K562 (cell line): ENCODE measurements around the gene PHF3. TPM values are rescaled to one million over a fixed set of nuclear protein-coding genes. Genes with fewer than 3 reads are reported as not detected.

Experiments
- ATAC-seq: fragments of 200-7000 bp; cut with Tn5 transposase; 3 replicates; pipeline ENCODE4 v1.9.1; 2020; ENCODE audit warnings: moderate library complexity
- BruUV-seq: library from RNA; stranded (reverse); fragments of 400-500 nt; replicated peaks from 2 replicates; lab custom pipeline; 2021; lab: Mats Ljungman, UMichigan
- CTCF ChIA-PET: fragments of 300-600 bp; formaldehyde crosslinking; extraction: SDS; loops from one replicate; lab custom pipeline; 2021; ENCODE audit warnings: low intra/inter-chr PET ratio; lab: Yijun Ruan, JAX
- POLR2A ChIA-PET: fragments of 300-600, 350-650 bp; sonication (Branson Sonifier 250); formaldehyde crosslinking; extraction: SDS; loops from one replicate; lab custom pipeline; 2021; ENCODE audit warnings: antibody characterized with exemption, inconsistent platforms; lab: Yijun Ruan, JAX
- DNase-seq, 4 experiments: peaks; one replicate each; pipeline versions ENCODE4 v3.0.0 to v3.0.0-alpha.2; 2011 to 2018; ENCODE audit warnings: low spot score in 3 of 4, mixed read lengths in 3 of 4; ENCODE audit errors: extremely low read depth in 1 of 4
- FAIRE-seq: peaks from 2 replicates; lab custom pipeline; 2011; peaks lifted over from hg19 to GRCh38; lab: Jason Lieb, UNC
- H2AFZ ChIP-seq: 2 replicates; pipeline ENCODE4 v1.6.0; 2011; ENCODE audit warnings: low read depth, low read length, control low read depth, inconsistent platforms
- H3K27ac ChIP-seq: fragments of 200-600 bp; 3 replicates; pipeline ENCODE4 v1.8.0; 2011; ENCODE audit warnings: low read depth, mild to moderate bottlenecking, control low read depth, inconsistent platforms, low read length, moderate library complexity, mixed read lengths; ENCODE audit errors: extremely low read depth
- H3K27me3 ChIP-seq, 2 experiments: fragments of 300-600 bp in 1 of 2; 2 replicates in 1 of 2; 3 replicates in 1 of 2; pipeline versions ENCODE4 v1.6.0 to v1.8.0; 2011; ENCODE audit warnings: inconsistent platforms in 2 of 2, low read length in 2 of 2, mild to moderate bottlenecking in 1 of 2, mixed read lengths in 1 of 2, moderate library complexity in 1 of 2; ENCODE audit not compliant: control insufficient read depth in 2 of 2, insufficient read depth in 2 of 2
- H3K36me3 ChIP-seq: fragments of 300-600 bp; 3 replicates; pipeline ENCODE4 v1.8.0; 2011; ENCODE audit warnings: mild to moderate bottlenecking, low read length, inconsistent platforms; ENCODE audit not compliant: control insufficient read depth, insufficient read depth
- H3K4me1 ChIP-seq, 2 experiments: fragments of 200-600 bp in 1 of 2; replicated peaks in 1 of 2; 2 replicates in 1 of 2; 3 replicates in 1 of 2; pipeline versions ENCODE4 v1.5.1 to v1.8.0; 2011; ENCODE audit warnings: inconsistent platforms in 2 of 2, low read length in 2 of 2, mild to moderate bottlenecking in 1 of 2, mixed read lengths in 1 of 2, moderate library complexity in 1 of 2; ENCODE audit not compliant: control insufficient read depth in 2 of 2, insufficient read depth in 2 of 2
- H3K4me2 ChIP-seq: 2 replicates; pipeline ENCODE4 v1.6.1; 2011; ENCODE audit warnings: low read length, control low read depth, inconsistent platforms, mixed read lengths; ENCODE audit not compliant: insufficient read depth
- H3K4me3 ChIP-seq: fragments of 200-600 bp; sonication (generic), shearing (Covaris generic); 2 replicates; pipeline ENCODE4 v1.5.1; 2016; ENCODE audit warnings: control low read depth, inconsistent platforms
- H3K79me2 ChIP-seq: fragments of 200-600 bp; 3 replicates; pipeline ENCODE4 v1.8.0; 2011; ENCODE audit warnings: low read length, inconsistent platforms; ENCODE audit not compliant: control insufficient read depth, insufficient read depth
- H3K9ac ChIP-seq, 2 experiments: 2 replicates each; pipeline versions ENCODE4 v1.6.0 to v1.6.1; 2011; ENCODE audit warnings: low read depth in 2 of 2, low read length in 2 of 2, control low read depth in 1 of 2, inconsistent platforms in 1 of 2, mild to moderate bottlenecking in 1 of 2, mixed read lengths in 1 of 2; ENCODE audit not compliant: insufficient read depth in 1 of 2
- H3K9me1 ChIP-seq: one replicate; pipeline ENCODE4 v1.6.0; 2011; ENCODE audit warnings: inconsistent platforms, mild to moderate bottlenecking, low read length, moderate library complexity; ENCODE audit not compliant: control insufficient read depth, insufficient read depth
- H3K9me3 ChIP-seq: replicated peaks from 2 replicates; pipeline ENCODE4 v1.5.1; 2011; ENCODE audit warnings: low read depth, low read length, inconsistent platforms; ENCODE audit not compliant: control insufficient read depth, insufficient read depth
- H4K20me1 ChIP-seq: replicated peaks from 2 replicates; pipeline ENCODE4 v1.6.1; 2011; ENCODE audit warnings: low read length, inconsistent platforms, mixed read lengths; ENCODE audit not compliant: control insufficient read depth, insufficient read depth
- BCL6 ChIP-seq: fragments of 250-450 bp; sonication (Bioruptor Pico); IDR thresholded peaks from 2 replicates; pipeline ENCODE4 v1.4.0; 2020
- CEBPB ChIP-seq: fragments of 450-650 bp; IDR thresholded peaks from 2 replicates; pipeline ENCODE4 v1.6.1; 2016; ENCODE audit warnings: missing genetic modification characterization, missing compliant biosample characterization
- HDAC6 ChIP-seq: IDR thresholded peaks from 2 replicates; pipeline ENCODE4 v1.6.1; 2012; ENCODE audit warnings: low read depth, mild to moderate bottlenecking, control low read depth, inconsistent platforms, low read length, moderate library complexity
- HNRNPK ChIP-seq: fragments of 200-400 bp; formaldehyde crosslinking; IDR thresholded peaks from one replicate; pipeline ENCODE4 v1.6.1; 2018; ENCODE audit warnings: mild to moderate bottlenecking, low read depth, low read length; ENCODE audit not compliant: poor library complexity, severe bottlenecking
- KLF13 ChIP-seq: fragments of 450-650 bp; IDR thresholded peaks from 2 replicates; pipeline ENCODE4 v1.6.1; 2016; ENCODE audit warnings: missing genetic modification characterization, low read depth, mild to moderate bottlenecking, missing compliant biosample characterization, moderate library complexity, borderline replicate concordance
- NONO ChIP-seq, 2 experiments: fragments of 200-400 bp in 1 of 2; fragments of 450-650 bp in 1 of 2; formaldehyde crosslinking in 1 of 2; IDR thresholded peaks; 2 replicates each; pipeline ENCODE4 v1.6.1; 2017; ENCODE audit warnings: low read depth in 2 of 2, mild to moderate bottlenecking in 2 of 2, moderate library complexity in 2 of 2, low read length in 1 of 2
- RAD21 ChIP-seq, 2 experiments: fragments of 250-450 bp in 1 of 2; fragments of 450-650 bp in 1 of 2; sonication (Bioruptor Pico) in 1 of 2; formaldehyde crosslinking in 1 of 2; IDR thresholded peaks in 1 of 2; conservative IDR thresholded peaks in 1 of 2; 2 replicates each; pipeline versions ENCODE4 v1.4.0 to v1.8.0; 2020 to 2022; ENCODE audit warnings: mild to moderate bottlenecking in 2 of 2, moderate library complexity in 1 of 2
- RBM15 ChIP-seq: fragments of 200-400 bp; formaldehyde crosslinking; IDR thresholded peaks from 2 replicates; pipeline ENCODE4 v1.6.1; 2018; ENCODE audit warnings: mild to moderate bottlenecking, low read length, moderate library complexity; ENCODE audit not compliant: insufficient read depth
- SUPT5H ChIP-seq: fragments of 450-650 bp; IDR thresholded peaks from 2 replicates; pipeline ENCODE4 v1.6.1; 2016
- TFAM ChIP-seq: fragments of 250-450 bp; sonication (Bioruptor Pico); conservative IDR thresholded peaks from 2 replicates; pipeline ENCODE4 v1.5.0; 2021; ENCODE audit warnings: mild to moderate bottlenecking, moderate library complexity
- ZNF431 ChIP-seq: sonication (generic); formaldehyde crosslinking; IDR thresholded peaks from 2 replicates; pipeline ENCODE4 v1.8.0; 2022; ENCODE audit warnings: mild to moderate bottlenecking, missing genetic modification reagents
- ZNF584 ChIP-seq: fragments of 200-800 bp; sonication (Bioruptor generic); IDR thresholded peaks from 2 replicates; pipeline ENCODE4 v1.6.1; 2016; ENCODE audit warnings: low read depth, mild to moderate bottlenecking, missing genetic modification characterization, missing compliant biosample characterization
- ZNF764 ChIP-seq: fragments of 250-450 bp; sonication (Bioruptor Pico); IDR thresholded peaks from 2 replicates; pipeline ENCODE4 v1.4.0; 2020; ENCODE audit warnings: low read depth, mild to moderate bottlenecking, moderate library complexity
- ZNF77 ChIP-seq: fragments of 250-450 bp; sonication (Bioruptor Pico); IDR thresholded peaks from 2 replicates; pipeline ENCODE4 v1.5.0; 2020
- WGBS: fragments of 100-300 bp; shearing (Covaris generic); methylation state at CpG from one replicate; pipeline ENCODE4 v1.1.6; 2016; ENCODE audit warnings: low coverage, mixed read lengths; ENCODE audit not compliant: insufficient coverage; ENCODE audit errors: missing lambda C conversion rate; 5-methylcytosine and 5-hydroxymethylcytosine counted together
- in situ Hi-C: fragments of 300-500 bp; cut with MboI; formaldehyde crosslinking; loops from 4 replicates; pipeline ENCODE4 v1.15.0; 2018; ENCODE audit warnings: inconsistent platforms, mixed read lengths
- intact Hi-C: fragments of 100-400 bp; cut with micrococcal nuclease; formaldehyde crosslinking; loops from 2 replicates; pipeline ENCODE4 v1.14.2; 2022
- polyA plus RNA-seq, 8 experiments: library from polyadenylated mRNA; depleted of rRNA in 4 of 8; stranded (reverse) in 5 of 8; unstranded in 3 of 8; fragments of >200 nt; fragmentation: Nextera tagmentation in 2 of 8; fragmentation: Illumina TruSeq in 1 of 8; extraction: Ambion mirVana in 2 of 8; extraction: Trizol in 1 of 8; gene quantifications; 2 replicates each; pipeline versions ENCODE4 v1.2.1 to v1.2.3, GENCODE V29; 2011 to 2014; ENCODE audit warnings: inconsistent platforms in 1 of 8, missing spikeins in 1 of 8
- total RNA-seq, 7 experiments: library from RNA; depleted of rRNA in 6 of 7; stranded (reverse); fragments of >200 nt in 6 of 7; fragmentation: Illumina TruSeq in 2 of 7; extraction: Trizol in 2 of 7; gene quantifications; 2 replicates each; pipeline versions ENCODE4 v1.2.1 to v1.2.3, GENCODE V29; 2011 to 2021; ENCODE audit warnings: low replicate concordance in 1 of 7
- TF ChIP-seq, protein P1 (sequence below): fragments of 450-650 bp; formaldehyde crosslinking; IDR thresholded peaks from 2 replicates; pipeline ENCODE4 v1.4.0; 2022; ENCODE audit warnings: mild to moderate bottlenecking, moderate library complexity
- TF ChIP-seq, protein P2 (sequence below), 2 experiments: fragments of 450-650 bp in 1 of 2; sonication (generic) in 1 of 2; formaldehyde crosslinking in 1 of 2; IDR thresholded peaks in 1 of 2; conservative IDR thresholded peaks in 1 of 2; 2 replicates each; pipeline versions ENCODE4 v1.6.1 to v1.8.1; 2016 to 2023; ENCODE audit warnings: mild to moderate bottlenecking in 2 of 2, moderate library complexity in 2 of 2, inconsistent platforms in 1 of 2, missing genetic modification reagents in 1 of 2
- TF ChIP-seq, protein P3 (sequence below): sonication (generic); formaldehyde crosslinking; IDR thresholded peaks from 2 replicates; pipeline ENCODE4 v1.8.0; 2022; ENCODE audit warnings: mild to moderate bottlenecking, missing genetic modification reagents

The PHF3 gene
- total and polyA plus RNA-seq, 9 of the 15 experiments (the other 6 are each of a cell fraction or from before 2014, with no cell fraction given): 8.1 to 51.2 (median 30.9) TPM

DNA sequence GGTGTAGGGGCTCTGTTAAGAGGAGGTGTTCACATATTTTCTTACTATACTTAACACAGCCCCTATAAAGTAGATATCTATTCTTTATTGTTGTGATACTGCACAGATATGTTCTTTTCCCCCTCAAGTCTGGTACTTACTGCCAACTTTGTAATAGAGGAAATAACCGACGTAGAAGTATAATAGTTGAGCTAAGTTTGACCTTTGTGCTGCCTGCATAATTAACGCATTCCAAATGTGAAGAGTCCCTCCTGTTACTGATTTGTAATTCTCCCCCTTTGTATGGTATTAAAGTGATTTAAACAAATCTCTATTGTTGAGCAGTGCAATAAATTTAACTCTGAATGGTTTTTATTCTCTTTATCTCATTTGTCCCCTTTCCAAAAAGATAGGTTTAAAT lies 39.0 kb downstream of the PHF3 start (continued):
- TF ChIP-seq RBM15 (no peak), BCL6 (no peak), KLF13 (tag) (no peak)
- TF ChIP-seq, protein P1, sequence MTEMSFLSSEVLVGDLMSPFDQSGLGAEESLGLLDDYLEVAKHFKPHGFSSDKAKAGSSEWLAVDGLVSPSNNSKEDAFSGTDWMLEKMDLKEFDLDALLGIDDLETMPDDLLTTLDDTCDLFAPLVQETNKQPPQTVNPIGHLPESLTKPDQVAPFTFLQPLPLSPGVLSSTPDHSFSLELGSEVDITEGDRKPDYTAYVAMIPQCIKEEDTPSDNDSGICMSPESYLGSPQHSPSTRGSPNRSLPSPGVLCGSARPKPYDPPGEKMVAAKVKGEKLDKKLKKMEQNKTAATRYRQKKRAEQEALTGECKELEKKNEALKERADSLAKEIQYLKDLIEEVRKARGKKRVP (CRISPR knock-in tag): no peak

DNA sequence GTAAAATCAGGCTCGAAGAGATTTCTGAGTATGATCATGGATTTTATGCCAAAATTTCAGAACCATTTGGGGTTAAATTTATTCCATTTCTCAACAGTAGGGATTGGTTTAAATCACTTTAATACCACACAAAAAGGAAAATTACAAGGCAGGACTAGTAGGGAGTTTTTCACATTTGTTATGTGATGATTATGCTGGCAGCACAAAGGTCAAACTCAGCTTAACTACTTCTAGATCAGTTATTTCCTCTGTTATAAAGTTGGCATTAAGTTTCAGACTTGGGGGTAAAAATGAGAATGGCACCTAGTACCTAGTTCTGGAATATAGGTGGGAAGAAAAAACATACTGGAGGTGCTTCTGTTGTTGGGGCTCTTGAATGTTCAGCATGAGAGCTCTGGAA lies 39.5 kb downstream of the PHF3 start:
- FAIRE-seq: no peak
- Histone ChIP-seq H3K79me2 (peaks cover 88% of the 10 kb centered on the region), H4K20me1 (peaks cover 7% of the 10 kb centered on the region; the same call in 1 of the 2 replicates), H3K36me3 (peaks cover 21% of the 10 kb centered on the region; the same call in 2 of the 3 replicates), H2AFZ (no peak overlapping the region), H3K9ac (no peak overlapping the region), H3K9me3 (no peaks in the 10 kb centered on the region), H3K4me3 (no peak overlapping the region), H3K9me1 (no peaks in the 10 kb centered on the region), H3K27me3 (no peaks in the 10 kb centered on the region)
- BruUV-seq: no TSS peak
- no peak for ATAC-seq
- intact Hi-C loops: no loop called here
- POLR2A ChIA-PET: interaction anchor here (0.8 to 1.4 kb wide), 5 partner anchors 11 to 41 kb away, joined by 3 to 4 read pairs (median 4); no protein-coding TSS in a partner anchor
- TF ChIP-seq ZNF764 (CRISPR knock-in tag): no peak
- no peak for TF ChIP-seq RAD21 (CRISPR knock-in tag; conservative IDR thresholded peaks at IDR 0.05 in 1 of 2, IDR thresholded peaks at IDR 0.05 in 1 of 2)
- TF ChIP-seq ZNF77 (CRISPR knock-in tag): no peak
- no peak for TF ChIP-seq NONO (IDR thresholded peaks at IDR 0.05; ENCODE audit: low read depth in 2 of 2, low read length in 1 of 2)
- TF ChIP-seq ZNF584 (CRISPR knock-in tag): no peak
- TF ChIP-seq KLF13 (tag): no peak
- TF ChIP-seq HDAC6: no peak
- TF ChIP-seq TFAM: no peak
- no peak for TF ChIP-seq ZNF431
- no peak for TF ChIP-seq CEBPB (tag)
- TF ChIP-seq, protein P2, sequence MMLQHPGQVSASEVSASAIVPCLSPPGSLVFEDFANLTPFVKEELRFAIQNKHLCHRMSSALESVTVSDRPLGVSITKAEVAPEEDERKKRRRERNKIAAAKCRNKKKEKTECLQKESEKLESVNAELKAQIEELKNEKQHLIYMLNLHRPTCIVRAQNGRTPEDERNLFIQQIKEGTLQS (IDR thresholded peaks at IDR 0.05): no peak
- TF ChIP-seq, protein P2 (CRISPR knock-in tag; conservative IDR thresholded peaks at IDR 0.05): no peak
- no peak for TF ChIP-seq SUPT5H
- TF ChIP-seq HNRNPK: no peak
- TF ChIP-seq, protein P3, sequence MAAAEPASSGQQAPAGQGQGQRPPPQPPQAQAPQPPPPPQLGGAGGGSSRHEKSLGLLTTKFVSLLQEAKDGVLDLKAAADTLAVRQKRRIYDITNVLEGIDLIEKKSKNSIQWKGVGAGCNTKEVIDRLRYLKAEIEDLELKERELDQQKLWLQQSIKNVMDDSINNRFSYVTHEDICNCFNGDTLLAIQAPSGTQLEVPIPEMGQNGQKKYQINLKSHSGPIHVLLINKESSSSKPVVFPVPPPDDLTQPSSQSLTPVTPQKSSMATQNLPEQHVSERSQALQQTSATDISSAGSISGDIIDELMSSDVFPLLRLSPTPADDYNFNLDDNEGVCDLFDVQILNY (CRISPR knock-in tag): no peak
- TF ChIP-seq, all 486 proteins: peak for 0
- in situ Hi-C loops: no loop called here
- 80% methylated on average over 1 of the region's 1 CpG for WGBS
- no peak for DNase-seq
- Histone ChIP-seq H3K4me1 (peaks cover 0 to 5% of the 10 kb centered on the region in 2 experiments; a peak in 2 of 5 replicates), H3K4me2 (no peak overlapping the region), H3K27ac (no peak overlapping the region)
- CTCF ChIA-PET: no interaction called here
